ENCODE measurements around the gene STPG3.
"Not testable (repeated sequence)": the region's sequence is repeated elsewhere in the genome, so short reads cannot be mapped to it uniquely, and the experiment has no call there.

The STPG3 gene

DNA sequence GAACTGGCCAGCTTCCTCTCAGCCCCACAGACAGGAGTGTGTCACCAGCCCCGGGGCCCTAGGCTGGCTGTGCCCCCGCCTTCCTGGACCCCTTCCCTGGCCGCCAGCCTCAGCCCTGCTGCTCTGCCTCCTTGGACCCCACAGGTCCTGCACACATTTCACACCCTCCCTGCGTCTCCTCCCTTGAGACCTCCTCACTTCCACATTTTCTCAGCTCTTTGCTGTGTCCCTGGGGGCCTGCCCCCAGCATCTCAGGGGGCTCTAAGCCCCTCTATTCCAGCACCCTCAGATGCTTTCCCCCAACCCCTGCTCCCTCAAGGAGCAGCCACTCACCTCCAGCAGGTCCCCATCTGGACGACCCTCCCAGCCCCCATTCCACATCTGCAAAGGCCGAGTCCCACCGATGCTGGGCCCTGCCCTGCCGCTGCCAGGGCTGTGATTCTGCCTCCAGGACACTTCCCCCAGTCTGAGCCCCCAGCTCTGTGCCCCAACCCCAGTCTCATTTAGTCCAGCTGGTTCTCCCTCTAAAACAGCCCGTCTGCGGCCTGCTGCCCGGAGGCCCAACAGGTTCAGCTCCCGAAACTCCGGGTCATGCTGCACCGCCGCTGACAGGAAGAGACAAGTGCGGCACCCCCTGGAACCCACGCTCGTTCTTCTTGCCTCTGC, 16.2 kb upstream of the STPG3 start:
- TF ChIP-seq ZNF274 (IDR thresholded peaks at IDR 0.05; ENCODE audit: low read depth, low read length): no peak
- H3K4me3 ChIP-seq (ENCODE audit: low read length): no peak overlapping the region

DNA sequence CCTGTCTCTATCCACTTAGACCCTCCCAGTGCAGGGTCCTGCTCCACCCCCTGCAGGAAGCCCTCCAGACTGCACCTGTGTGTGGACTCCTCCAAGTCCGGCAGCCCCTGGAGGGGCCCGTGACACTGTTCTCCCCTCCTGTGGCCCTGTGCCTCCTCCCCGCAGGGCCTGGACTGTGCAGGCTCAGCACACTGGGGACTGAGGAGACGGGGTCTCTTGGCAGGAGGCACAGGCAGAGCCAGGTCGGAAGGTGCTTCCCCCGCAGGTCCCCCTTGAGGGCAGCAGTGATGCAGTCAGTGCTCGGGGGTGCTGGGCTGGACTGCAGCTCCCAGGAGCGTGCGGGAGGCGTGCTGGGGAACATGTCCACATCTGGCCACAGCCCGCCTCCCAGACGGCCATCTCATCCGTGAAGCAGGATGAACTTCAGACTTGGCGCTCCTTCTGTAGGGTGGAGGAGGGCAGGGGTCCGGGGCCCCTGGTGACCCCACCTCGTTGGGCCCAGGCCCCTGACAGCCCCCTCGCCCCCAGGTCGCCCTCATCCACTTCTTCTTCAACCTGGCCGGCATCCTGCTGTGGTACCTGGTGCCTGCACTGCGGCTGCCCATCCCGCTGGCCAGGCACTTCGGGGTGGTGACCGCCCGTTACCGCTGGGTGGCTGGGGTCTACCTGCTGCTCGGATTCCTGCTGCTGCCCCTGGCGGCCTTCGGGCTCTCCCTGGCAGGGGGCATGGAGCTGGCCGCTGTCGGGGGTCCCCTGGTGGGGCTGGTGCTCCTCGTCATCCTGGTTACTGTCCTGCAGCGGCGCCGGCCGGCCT, 15.5 kb upstream of the STPG3 start:
- TF ChIP-seq ZNF274 (IDR thresholded peaks at IDR 0.05; ENCODE audit: low read depth, low read length): no peak
- no peak overlapping the region for H3K4me3 ChIP-seq (ENCODE audit: low read length)

DNA sequence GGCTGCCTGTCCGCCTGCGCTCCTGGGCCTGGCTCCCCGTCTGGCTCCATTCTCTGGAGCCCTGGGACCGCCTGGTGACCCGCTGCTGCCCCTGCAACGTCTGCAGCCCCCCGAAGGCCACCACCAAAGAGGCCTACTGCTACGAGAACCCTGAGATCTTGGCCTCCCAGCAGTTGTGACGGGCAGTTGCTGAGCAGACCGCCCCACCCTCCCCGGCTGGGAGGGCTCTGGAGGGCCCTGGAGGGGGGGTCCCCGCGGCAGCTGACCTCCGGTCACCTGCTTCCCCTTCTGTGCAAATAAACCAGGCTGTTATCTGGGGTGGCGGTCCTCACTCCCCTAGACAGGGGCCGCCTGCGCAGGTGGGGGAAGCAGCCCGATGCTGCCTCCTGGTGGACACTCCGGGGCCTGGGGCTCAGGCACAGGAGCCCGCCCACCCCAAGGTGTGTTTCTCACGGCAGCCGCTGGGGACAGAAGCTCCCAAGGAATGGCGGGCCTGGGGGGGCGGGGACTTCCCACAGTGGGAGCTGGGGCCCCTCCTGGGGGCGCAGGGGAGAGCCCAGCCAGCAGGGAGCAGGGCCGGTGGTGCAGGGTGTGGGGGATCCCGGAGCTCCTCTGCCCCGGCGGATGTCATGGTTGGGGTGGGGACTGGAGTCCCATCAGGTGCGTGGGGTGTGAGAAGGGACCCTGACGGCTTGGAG, 14.7 kb upstream of the STPG3 start:
- no peak overlapping the region; the same call in 1 of the 2 replicates for H3K4me3 ChIP-seq (ENCODE audit: low read length)
- no peak for TF ChIP-seq ZNF274 (IDR thresholded peaks at IDR 0.05; ENCODE audit: low read depth, low read length)

DNA sequence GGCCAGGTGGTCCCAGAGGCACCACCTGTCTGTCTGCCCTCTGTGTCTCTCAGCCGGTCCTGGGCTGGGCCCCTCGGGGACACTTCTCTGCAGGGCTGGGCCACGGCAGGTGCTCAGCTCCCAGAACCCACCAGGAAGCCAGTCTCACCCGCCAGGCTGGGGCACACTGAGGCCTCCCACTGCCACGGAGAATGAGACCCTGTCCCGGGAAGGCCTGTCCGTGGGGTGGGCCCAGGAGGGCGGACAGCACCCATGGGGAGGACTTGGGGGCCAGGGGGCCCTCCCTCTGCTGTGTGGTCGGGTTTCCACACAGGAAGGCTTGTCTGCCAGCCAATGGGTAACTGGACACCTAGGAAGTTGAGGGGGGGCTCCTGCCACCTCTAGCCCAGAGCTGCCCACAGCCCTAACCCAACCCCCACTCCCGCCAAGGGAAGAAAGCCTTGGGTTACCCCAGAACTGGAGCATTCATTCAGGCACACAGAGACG, 14.1 kb upstream of the STPG3 start:
- TF ChIP-seq ZNF274 (IDR thresholded peaks at IDR 0.05; ENCODE audit: low read depth, low read length): no peak
- H3K4me3 ChIP-seq (ENCODE audit: low read length): no peak overlapping the region; the same call in 1 of the 2 replicates

DNA sequence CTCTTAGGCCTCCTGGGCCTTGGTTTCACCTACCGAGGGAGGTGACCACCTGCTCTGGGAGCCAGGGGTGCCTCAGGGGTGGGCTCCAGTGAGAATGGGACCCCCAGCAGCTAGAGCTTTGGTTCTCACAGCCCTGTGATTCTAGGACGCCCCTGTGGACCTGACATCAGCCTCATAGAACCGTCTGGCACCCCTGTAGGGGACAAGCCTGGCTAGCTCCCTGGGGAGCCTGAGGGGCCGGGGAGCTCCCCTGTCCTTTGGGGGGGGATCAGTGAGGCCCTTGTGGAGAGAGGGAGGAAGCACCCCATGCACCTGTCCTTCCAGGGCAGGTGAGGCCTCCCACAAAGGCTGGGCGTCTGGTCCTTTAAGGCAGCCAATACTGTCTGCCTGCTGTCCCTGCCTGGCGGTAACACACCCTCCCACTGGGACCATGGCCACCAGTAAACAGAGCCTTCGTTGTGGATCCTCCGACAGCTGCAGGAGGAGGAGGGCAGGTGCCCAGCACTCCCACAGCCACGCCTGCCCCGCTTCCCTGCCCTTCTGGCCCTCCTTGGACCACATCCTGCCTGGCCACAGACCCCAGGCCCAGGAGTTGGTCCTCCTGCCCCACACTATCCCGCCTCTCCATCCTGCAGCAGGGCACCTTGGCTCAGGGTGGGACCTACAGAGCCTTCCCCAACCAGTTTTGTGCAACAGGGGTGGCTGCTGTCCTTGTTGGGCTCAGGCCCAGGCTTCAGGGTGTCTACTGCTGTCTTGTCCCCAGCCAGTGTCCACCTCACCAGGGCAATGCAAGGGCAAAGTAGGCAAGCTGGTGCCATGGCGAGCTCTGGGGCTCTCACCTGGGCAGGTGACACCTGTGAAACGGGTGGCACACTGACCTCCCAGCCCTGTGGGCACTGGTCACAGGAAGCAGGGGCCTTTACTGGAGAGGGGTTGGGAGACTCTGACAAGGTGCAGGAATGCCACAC, 13.0 kb upstream of the STPG3 start:
- TF ChIP-seq ZNF274 (IDR thresholded peaks at IDR 0.05; ENCODE audit: low read depth, low read length): no peak
- no peak overlapping the region for H3K4me3 ChIP-seq (ENCODE audit: low read length)

DNA sequence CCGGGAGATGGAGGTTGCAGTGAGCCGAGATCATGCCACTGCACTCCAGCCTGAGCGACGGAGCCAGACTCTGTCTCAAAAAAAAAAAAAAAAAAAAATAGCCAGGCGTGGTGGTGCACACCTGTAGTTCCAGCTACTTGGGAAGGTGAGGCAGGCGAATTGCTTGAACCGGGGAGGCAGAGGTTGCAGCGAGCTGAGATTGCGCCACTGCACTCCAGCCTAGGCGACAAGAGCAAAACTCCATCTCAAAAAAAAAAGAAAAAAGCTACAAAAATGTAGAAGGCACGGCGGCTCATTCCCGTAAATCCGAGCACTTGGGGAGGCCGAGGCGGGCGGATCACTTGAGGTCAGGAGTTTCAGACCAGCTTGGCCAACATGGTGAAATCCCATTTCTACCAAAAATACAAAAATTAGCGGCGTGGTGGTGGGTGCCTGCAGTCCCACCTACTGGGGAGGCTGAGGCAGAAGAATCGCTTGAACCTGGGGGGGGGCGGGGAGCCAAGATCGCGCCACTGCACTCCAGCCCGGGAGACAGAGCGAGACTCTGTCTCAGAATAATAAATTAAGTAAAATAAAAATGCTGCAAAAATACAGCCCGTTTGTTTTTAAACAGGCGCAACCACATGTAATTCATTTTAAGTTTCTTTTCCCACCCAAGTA, 11.4 kb upstream of the STPG3 start:
- peak overlapping the region; percentile 74 for H3K4me3 ChIP-seq (ENCODE audit: low read length)

DNA sequence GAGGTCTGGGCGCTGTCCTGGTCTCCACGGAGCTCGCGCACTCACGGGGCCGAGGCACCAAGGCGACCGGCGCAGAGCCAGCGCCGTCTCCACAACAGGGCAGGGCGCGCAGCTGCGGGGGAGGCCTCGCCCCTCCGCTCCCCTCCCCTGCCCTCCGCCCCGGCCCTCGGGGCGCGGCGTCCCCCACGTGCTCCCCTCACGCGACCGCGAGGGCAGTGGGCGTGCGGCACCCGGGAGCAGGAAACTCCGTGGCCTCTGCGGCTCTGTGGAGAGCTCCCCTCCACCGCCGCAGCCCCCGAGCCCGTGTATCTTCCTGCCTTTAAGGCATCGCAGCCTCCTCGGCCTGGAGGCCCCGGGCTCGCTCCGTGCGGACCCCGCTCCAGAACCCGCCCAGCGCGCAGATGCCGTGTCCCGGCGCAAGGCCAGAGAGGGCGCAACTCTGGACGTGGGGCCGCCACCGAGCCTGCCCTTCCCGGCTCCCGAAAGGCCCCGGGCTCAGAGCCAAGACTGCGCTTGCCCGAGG, 10.7 kb upstream of the STPG3 start:
- TF ChIP-seq ZNF274 (IDR thresholded peaks at IDR 0.05; ENCODE audit: low read depth, low read length): no peak
- peak overlapping the region; percentile 74 for H3K4me3 ChIP-seq (ENCODE audit: low read length)

DNA sequence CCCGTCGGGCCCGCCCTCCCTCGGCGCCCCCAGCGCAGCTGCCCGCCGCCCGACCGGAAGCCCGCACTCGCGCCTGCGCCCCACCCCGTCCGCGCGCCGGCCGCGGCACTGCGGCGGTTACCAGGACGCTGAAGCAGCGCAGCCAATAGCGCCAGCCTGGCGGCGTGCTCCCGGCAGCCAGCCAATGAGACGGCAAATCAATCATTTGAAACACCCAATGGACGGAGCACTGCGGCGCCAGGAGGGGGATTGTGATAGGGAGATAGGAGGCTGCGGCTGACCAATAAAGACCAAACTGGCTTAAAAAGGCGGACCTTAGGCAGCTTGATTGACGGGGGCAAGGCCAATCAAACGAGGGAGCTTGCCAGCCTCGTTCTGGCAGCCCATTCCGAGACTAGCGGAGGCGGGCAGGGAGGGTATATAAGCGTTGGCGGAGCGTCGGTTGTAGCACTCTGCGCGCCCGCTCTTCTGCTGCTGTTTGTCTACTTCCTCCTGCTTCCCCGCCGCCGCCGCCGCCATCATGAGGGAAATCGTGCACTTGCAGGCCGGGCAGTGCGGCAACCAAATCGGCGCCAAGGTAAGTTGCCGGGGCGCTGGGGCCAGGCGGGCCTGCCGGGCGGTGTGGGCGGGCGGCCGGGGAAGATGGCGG, 10.1 kb upstream of the STPG3 start, which contains the start of gene TUBB4B:
Gene TUBB4B, plus strand, starts transcription at position 447 of the 649 bp plus-strand sequence. Its CDS starts 74 bp downstream, at position 521.
- peak within 1 kb of the TSS; percentile 80 for H3K4me3 ChIP-seq (ENCODE audit: low read length)
- no peak for TF ChIP-seq ZNF274 (IDR thresholded peaks at IDR 0.05; ENCODE audit: low read depth, low read length)

DNA sequence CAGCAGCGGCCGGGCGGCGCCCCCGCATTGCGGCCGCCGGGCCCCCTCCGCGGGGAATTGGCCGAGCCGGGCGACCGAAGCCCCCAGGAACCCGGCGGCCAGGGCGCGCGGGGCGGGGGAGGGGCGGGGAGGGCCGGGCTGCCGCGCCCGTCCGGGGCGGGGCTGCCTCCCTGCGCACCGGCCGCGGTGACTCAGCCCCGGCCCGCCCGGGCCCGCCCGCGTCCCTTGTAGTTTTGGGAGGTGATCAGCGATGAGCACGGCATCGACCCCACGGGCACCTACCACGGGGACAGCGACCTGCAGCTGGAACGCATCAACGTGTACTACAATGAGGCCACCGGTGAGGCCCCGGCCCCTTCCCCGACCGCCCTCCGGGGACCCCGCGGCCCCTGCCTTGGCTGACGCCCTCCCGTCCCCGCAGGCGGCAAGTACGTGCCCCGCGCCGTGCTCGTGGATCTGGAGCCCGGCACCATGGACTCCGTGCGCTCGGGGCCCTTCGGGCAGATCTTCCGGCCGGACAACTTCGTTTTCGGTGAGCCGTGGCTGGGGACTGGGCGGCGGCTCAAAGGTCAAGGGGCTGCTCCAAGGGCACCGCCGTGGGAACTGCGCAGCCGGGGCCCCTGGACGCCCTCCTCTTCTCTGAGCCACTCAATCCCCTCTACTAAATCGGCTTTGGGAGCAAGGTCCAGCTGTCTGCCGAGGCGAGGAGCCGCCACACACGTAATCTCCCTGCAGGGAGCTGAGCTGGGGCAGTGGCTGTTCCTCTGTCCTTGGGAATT, 9.4 kb upstream of the STPG3 start:
- H3K4me3 ChIP-seq (ENCODE audit: low read length): peak overlapping the region; percentile 80
- no peak for TF ChIP-seq ZNF274 (IDR thresholded peaks at IDR 0.05; ENCODE audit: low read depth, low read length)

DNA sequence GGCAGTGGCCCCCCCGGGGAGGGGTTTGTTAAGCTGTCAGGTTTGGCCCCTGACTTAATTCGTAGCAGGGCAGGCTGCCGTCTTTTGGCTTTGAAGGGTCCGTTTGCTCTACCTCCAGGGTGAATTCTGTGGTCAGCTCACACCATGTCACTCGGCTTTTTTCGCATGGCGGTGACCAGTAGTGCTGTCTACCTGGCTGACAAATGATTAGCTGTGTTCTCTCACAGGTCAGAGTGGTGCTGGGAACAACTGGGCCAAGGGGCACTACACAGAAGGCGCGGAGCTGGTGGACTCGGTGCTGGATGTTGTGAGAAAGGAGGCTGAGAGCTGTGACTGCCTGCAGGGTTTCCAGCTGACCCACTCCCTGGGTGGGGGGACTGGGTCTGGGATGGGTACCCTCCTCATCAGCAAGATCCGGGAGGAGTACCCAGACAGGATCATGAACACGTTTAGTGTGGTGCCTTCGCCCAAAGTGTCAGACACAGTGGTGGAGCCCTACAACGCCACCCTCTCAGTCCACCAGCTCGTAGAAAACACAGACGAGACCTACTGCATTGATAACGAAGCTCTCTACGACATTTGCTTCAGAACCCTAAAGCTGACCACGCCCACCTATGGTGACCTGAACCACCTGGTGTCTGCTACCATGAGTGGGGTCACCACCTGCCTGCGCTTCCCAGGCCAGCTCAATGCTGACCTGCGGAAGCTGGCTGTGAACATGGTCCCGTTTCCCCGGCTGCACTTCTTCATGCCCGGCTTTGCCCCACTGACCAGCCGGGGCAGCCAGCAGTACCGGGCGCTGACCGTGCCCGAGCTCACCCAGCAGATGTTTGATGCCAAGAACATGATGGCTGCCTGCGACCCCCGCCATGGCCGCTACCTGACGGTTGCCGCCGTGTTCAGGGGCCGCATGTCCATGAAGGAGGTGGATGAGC, 8.6 kb upstream of the STPG3 start:
- peak overlapping the region; percentile 80 for H3K4me3 ChIP-seq (ENCODE audit: low read length)
- no peak for TF ChIP-seq ZNF274 (IDR thresholded peaks at IDR 0.05; ENCODE audit: low read depth, low read length)

DNA sequence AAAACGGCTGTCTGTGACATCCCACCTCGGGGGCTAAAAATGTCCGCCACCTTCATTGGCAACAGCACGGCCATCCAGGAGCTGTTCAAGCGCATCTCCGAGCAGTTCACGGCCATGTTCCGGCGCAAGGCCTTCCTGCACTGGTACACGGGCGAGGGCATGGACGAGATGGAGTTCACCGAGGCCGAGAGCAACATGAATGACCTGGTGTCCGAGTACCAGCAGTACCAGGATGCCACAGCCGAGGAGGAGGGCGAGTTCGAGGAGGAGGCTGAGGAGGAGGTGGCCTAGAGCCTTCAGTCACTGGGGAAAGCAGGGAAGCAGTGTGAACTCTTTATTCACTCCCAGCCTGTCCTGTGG, 7.8 kb upstream of the STPG3 start:
- not testable (repeated sequence) for H3K4me3 ChIP-seq (ENCODE audit: low read length)
